HG02973 (cell line): ENCODE results near the gene FGGY.
"Not testable (repeated sequence)": the region's sequence is repeated elsewhere in the genome, so short reads cannot be mapped to it uniquely, and the experiment has no call there.

ENCODE experiments used
- ATAC-seq: cut with Tn5 transposase; IDR thresholded peaks from one replicate; pipeline ENCODE4 v1.9.1; 2021; ENCODE audit warnings: moderate library complexity; ENCODE audit not compliant: unreplicated experiment

Gene FGGY

DNA sequence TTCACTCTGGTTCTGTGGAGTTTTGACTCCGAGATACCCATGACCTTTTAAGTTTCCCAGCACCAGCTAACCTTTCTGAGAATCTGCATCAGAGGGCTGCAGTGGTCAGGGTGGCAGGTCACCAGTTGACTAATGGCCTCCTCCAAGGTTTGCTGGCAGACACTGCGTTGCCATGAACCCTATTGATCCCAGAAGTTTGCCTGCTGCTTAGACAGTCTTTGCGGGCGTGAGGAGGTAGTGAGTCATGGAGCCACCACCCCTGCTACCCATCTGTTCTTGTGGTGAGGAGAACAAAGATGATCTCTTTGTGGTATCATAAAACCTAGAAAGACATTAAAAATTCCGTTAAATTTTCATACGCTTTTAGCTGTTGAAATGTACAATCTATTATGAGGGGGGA is 180.4 kb downstream of the FGGY start:
- no peak for ATAC-seq

DNA sequence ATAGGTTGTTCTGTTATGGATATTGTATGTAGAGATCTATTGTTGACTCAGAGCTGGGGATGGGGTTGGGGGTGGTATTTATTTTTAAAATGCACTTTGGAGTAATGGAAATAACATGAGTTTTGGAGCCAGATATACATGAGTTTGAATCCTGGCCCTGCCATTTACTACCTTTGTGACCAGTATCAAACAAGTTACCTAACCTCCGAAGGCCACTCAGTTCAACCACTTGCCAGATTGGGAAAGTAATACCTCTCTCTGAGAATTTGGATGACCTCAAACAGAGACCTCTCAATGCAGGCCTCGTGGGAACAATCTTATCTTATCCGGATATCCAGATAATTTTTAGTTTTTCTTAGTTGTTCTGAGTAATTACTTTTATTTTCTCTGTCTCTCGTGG is 181.0 kb downstream of the FGGY start:
- ATAC-seq = no peak

DNA sequence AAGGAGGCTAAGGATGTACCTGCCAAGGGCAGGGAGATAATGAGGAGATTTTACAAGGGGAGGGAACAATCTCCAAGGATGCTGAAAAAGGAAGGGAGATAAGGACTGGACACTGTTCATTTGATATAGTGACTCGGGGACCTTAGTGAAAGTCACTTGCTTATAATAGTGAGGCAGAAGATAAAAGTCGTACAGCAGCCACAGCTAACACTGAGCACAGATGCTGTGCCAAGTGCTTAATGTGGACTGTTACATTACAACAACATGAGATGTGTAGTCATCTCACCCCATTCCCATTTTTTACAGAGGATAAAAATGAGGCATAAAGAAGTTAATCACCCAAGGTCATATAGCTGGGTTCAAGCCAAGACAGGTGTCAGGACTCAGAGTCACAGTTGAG is 181.9 kb downstream of the FGGY start:
- no peak for ATAC-seq

DNA sequence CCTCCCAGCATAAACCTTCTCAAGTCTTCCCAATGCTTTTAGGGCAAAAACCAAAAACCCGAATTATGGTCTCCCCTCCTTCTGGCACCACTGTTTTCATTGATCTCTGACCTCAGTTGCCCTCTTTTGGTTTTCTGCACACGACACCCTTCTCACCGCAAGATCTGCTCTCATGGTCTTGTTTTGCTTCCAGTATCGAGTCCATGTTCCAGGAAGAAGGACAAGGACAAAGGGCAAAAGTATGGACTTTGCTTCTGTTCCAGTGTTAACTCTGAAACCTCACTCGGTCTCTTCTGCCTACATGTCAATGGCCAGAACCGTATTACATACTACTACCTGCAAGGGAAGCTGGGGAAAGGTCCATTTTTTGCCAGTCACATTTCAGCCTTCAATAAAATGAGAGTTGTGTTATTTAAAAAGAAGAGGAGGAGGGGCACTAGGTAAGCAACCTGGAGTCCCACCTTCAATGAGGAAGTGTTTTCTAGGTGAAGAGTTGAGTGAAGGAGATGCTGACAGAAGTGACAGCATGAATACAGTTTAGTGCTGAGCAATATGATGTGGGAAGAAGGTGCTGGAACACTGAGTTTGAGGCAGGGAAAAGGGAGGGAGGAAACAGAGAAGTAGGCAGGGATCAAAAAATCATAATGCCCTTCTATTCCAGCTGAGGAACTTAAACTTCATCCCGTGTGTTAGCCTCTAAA is 183.4 kb downstream of the FGGY start:
- no peak for ATAC-seq

DNA sequence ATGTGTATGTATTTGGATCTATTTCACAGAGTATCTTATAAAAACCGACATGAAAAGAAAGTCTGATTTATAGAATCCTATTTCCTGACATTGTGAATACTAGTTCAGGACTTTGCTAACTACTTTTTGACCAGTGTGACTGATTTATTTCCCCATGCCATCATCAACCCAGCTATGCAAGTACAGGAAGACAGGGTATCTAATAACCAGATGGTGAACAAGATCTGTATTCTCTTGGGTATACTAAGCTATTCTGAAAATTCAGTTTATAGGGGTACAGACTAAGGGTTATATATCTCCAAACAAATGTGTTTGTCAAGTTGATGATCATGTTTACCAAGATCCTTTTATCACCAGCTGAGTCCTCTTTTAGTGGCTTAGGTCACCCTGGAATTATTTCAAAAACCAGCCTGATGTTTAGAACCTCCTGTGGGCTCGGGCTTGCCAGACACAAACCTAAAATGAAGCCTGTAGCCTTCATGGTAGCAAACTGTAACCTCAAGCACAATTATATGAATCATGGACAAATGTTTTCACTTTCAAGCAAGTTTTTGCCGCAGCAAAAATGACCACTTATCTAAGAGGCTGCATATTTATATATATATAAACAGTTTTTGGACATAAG is 185.1 kb downstream of the FGGY start:
- ATAC-seq = no peak

DNA sequence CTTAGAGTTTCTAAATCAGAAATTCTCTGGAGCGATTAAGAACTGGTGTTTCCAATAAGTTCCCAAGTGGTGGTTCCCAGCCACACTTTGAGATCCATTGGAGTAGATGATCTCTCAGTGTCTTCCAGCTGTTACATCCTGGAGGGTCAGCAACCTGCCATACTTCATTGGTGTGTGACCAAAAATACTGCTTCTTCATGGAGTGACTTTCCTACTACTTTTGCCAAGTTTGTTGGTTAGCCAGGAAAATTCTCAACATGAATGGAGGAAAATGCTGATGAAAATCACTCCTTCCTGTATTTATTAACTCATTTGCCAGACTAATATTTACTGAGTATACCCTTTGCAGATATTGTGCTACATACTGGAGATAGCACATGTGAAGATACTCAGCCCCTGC is 186.1 kb downstream of the FGGY start:
- no peak for ATAC-seq

DNA sequence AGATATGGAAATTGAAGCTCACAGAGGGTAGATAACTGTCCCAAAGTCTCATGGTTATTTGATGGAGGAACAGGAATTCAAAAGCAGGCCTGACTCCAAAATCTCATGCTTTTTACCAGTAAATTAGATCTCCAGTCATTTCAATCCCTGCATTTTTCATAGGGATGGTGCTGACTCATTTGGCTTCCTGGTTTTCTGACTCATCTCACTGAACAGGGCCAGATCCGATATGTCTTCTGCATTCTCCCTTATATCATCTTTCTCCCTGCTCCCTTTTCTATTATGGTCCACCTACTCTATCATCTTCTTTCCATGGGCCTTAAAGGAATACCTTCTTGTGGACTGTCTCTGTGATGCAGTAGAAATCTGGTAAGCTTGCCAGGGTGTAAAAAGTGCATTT is 187.2 kb downstream of the FGGY start:
- no peak for ATAC-seq

DNA sequence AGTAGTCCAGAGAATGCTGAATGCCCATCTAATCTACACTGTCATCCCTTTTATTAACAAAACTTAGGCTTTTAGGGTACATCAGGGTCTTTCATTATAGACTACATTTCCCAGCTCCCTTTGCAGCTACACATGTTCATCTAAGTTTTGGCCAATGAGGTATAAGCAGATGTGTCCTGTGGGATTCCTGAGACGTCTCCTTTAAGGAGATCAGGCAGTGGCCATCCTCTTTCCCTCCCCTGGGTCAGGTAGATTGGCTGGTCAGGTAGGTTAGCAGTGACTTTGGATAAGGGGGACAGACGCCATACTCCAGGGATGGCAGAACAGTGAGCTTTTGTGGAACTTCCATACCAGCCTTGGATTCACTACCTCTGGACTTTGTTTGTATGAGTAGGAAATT is 188.3 kb downstream of the FGGY start:
- ATAC-seq = no peak

DNA sequence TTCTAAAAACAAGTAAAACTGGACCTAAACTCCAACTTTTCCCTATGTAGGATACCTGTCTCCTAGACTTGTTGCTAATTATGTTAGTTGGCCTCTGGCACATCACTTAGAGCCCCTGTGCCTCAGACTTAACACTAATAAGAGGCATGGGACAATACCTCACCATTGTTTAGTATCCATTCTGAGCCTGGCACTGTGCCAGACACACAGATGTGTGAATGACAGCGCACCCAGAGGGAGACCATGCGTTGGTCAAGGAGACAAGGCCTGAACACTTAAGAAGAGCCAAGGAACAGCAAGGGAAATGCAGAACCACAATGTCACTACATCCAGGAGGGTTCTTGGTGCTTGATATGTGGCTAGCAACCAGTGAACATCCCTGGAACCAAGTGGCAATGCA is 189.1 kb downstream of the FGGY start:
- no peak for ATAC-seq

DNA sequence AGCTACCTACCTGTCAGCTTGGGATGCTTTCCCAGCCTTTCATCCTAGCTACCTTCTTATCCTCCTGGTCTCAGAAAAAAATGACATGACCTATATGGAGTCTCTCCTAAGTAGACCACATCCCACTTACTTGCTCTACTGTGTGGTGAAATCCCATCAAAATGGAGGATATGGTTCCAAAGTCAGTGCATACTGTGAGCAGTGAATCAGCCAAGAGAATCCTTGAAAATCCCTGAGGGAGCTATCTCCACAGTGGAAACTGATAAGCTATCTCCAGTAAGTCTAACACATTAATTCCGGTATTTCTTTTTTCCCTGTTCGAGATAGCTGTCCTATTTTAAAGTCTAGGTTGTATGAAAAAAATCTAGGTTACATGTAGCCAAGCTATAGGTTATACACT is 189.7 kb downstream of the FGGY start:
- ATAC-seq = no peak

DNA sequence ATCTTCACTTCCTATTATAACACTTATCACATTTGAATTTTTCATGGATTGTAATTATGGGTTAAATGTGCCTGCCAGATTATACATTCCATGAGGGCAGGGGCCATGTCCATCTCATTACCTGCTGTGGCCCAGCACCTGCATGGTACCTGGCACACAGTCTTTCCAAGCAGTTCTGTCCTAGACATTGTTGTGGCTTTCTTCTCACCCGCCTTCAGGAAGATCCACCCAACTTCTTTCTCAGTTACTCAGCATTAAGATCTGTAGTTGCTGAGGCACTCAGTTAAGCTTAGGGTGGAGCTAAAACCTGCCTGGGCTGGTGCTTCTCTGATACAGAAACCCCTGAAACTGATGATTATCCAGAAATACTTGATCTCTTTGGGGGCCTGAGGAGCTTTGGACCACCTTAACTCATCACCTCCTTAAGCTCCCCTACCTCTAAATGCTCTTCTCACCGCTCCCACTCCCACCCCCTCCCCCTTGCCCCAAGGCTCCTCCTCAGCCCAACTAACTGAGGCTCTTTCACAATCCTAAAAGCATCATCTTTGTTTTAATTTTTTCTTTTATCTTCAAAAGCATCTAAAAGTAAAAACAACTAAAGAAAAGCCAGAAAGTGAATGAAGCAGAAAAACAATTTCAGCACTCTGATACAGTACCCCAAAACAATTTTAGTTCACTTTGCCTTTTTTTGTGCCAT is 190.6 kb downstream of the FGGY start:
- no peak for ATAC-seq

DNA sequence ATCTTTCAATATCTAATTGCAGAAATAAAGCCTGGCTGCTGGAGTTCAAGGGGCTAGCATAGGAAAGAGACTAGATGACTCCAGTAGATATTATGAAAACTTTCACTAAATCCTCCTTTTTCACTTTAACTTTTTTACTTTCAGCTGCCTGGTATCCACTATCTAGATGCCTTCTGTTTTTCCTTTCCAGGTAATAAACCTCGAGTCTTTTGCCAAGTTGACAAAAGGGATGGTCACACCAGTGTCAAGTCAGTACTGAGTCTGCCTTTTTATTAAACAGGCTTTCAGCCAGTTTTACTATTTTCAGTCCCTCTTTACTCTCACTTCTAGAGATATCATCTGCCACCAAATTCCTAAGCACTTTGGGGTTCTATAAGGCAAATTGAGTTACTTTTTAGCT is 195.6 kb downstream of the FGGY start:
- no peak for ATAC-seq

DNA sequence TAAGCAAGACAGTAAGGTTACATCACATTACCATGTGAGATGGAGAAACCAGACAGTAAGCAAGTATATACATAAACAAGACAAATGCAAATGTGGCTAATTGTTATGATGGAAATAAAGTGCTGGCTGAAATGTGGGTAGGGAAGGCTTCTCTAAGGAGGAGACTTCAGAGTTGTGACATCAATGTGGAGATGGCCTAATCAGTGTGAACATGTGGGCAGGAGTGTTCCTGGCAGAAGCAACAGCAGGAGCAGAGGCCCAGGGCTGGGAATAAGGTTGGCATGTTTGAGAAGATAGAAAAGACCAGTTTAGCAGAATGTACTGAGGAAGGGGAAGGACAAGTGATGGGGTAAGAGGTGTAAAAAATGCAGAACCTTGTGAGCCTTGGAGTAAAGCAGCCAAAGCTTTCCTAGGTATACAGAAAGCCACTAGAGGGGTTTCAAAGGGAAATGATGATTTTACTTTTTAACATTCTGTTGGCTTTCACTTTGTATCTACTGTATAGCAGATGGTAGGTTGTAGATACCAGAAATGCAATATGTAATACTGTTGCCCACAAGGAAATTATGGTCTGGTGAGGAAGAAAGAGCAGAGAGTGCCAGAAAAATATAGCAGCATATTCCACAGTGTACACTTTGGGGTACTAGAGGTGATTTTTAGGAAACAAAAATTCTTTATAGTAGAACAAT is 197.4 kb downstream of the FGGY start:
- no peak for ATAC-seq

DNA sequence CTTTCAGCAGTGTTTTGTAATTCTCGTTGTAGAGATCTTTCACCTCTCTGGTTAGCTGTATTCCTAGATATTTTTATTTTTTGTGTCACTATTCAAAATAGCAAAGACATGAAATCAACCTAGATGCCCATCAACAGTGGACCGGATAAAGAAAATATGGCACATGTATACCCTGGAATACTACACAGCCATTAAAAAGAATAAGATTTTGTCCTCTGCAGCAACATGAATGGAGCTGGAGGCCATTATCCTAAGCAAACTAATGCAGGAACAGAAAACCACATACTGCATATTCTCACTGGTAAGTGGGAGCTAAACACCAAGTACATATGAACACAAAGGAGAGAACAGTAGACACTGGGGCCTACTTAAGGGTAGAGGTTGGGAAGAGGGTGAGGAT is 199.3 kb downstream of the FGGY start:
- not testable (repeated sequence) for ATAC-seq

DNA sequence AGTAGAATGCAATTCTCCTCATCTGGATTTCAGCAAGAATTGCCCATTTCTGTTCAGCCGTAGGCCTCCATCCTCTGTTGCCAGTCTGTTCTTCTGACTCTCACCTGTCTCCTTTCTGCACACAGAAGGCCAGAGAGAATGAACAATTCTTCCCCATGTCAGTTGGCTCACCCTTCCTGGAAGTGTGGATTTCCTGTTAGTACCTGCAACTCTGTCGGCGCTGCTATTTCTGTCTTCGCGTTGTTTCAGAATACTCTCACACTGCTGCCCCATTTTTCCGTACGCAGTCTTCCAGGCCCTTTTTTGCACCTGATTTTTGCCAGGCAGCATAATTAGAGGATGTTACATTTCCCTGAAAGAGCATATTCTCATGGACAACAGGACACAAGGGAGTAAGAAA is 200.7 kb downstream of the FGGY start:
- ATAC-seq = no peak

DNA sequence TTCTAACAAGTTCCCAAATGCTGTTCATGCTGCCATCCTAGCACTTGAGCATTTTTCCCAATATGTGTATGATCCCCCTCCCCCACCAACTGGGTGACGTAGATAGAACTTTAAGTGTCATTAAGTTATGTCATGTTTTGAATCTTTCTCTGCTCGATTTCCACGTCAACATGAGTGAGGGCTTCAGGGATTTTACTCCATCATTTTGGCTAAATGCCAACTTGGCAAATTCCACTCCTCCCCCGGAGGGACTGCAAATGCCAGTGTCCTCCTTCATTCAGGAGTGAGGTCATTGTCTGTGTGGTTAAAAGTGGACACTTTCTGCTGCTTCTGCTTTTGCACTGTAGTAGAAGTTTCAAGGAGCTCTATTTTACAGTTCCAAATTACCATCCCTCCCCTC is 201.7 kb downstream of the FGGY start:
- no peak for ATAC-seq

DNA sequence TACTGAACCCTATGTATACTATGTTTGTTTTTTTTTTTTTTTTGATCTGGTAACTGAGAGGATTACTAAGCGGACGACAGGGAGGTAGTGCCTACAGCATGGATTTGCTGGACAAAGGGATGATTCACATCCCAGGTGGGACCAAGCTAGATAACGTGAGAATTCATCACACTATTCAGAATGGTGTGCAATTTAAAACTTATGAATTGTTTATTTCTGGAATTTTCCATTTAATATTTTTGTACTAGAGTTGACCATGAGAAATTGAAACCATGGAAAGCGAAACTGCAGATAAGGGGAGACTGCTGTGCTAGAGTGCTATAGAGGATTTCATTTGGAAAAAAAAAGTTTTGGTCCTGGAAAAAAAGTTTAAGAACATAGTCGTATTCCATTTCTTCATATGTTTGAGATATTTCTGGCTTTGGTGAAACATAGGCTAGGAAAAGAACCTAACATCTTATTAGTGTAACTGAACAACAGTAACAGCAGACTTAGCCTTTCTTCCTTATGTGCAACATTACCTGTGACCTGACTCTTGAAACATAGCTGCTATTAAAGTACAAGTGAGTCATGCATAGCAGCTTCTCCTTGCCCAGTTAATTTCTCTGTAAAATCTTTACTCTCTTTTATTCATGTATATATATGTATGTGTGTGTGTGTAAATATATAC is 202.5 kb downstream of the FGGY start:
- no peak for ATAC-seq

DNA sequence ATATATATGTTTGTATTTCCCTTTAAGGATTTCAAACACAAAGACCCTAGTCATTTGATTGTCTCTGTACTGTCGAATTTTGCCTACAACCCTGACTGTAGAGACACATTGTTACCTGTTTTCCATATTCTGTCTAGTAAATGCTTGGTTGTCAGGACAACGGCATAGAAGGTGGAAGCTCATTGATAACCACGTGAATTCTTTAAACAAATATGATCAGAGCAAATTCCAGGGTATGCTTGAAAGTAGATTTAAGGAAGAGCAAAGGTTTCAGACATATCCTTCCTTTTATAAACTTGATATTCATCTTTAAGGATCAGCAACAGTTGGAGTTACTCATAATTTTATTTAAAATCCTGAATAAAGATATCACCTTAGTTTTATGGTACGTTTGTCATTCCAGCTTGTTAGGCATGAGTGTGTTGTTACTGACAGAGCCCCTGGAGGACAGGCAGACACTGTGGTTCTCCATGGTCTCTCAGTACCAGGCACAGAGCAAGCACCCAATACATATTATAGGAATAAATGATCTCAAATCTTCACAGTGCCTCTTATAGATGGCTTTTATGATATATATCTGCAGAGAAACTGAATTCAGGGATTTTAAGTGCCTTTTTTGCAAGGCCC is 203.2 kb downstream of the FGGY start:
- ATAC-seq = no peak

DNA sequence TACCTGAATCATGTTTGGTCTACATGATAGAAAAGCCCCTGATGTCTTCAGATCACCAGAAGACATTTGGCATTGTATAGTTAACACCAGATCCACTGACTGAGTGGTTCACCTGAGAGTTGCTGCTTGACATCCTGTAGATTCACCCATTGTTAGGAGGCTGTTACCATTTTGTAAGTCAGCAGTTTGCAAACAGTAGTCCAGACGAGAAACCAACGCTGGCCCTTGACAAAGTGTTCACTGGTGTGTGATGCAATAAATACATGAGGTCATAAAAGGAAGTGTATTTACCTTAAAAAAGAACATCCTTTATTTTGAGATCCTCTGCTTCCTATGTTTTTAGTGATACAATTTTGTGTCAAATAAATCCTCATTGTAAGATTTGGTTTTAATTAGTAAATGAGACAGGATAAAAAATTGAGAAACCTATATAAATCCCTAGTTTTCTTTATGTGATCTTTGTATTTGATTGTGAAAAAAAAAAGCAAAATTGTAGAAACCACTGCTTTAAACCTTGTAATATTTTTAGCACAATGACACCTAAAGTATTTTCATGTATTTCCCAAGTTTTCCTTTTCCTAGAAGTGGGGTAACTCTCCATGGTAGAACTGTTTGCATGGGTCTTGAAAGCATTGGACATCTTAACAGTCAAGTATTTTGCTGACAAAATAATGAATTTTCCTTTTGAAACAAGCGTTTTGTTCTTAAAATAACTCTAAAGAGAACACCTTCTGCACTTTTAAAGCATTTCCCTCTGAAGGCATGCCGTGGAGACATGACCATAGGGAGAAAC is 204.3 kb downstream of the FGGY start:
- no peak for ATAC-seq
